Activated CD8-positive, alpha-beta T cell treated with anti-CD3 and anti-CD28 coated beads for 36 hours (primary cell): Measurements from ENCODE around the gene MORN5. TPM values are rescaled to one million over a fixed set of nuclear protein-coding genes. Genes with fewer than 3 reads are reported as not detected.

Experiments
- ATAC-seq: fragments of 200-7000 bp; cut with Tn5 transposase; one replicate; pipeline ENCODE4 v1.10.0; 2021; ENCODE audit warnings: mild to moderate bottlenecking, moderate library complexity
- CTCF ChIA-PET: fragments of 350-600 bp; sonication (Branson Sonifier 250); formaldehyde crosslinking; loops from one replicate; lab custom pipeline; 2021; ENCODE audit warnings: antibody characterized with exemption; lab: Charles Lee
- POLR2A ChIA-PET: fragments of 350-600 bp; sonication (Branson Sonifier 250); formaldehyde crosslinking; loops from one replicate; lab custom pipeline; 2021; ENCODE audit warnings: antibody characterized with exemption; lab: Charles Lee
- DNase-seq: peaks from one replicate; pipeline ENCODE4 v3.0.0-alpha.2; 2020
- H3K27ac Mint-ChIP-seq: one replicate; pipeline ENCODE4 v1.8.0; 2021; ENCODE audit warnings: mild to moderate bottlenecking, mixed read lengths
- H3K27me3 Mint-ChIP-seq: one replicate; pipeline ENCODE4 v1.8.0; 2021; ENCODE audit warnings: mixed read lengths
- H3K36me3 Mint-ChIP-seq: one replicate; pipeline ENCODE4 v1.8.0; 2021; ENCODE audit warnings: low read depth, mixed read lengths
- H3K4me1 Mint-ChIP-seq: one replicate; pipeline ENCODE4 v1.8.0; 2021; ENCODE audit warnings: low read depth, mixed read lengths
- H3K4me3 Mint-ChIP-seq: one replicate; pipeline ENCODE4 v1.8.0; 2021; ENCODE audit warnings: mild to moderate bottlenecking, moderate library complexity, mixed read lengths
- H3K9me3 Mint-ChIP-seq: one replicate; pipeline ENCODE4 v1.8.0; 2021; ENCODE audit warnings: mixed read lengths
- intact Hi-C: fragments of 100-400 bp; cut with micrococcal nuclease; formaldehyde crosslinking; loops from one replicate; pipeline ENCODE4 v1.10.0; 2022
- total RNA-seq, 2 experiments: library from RNA; stranded (reverse); gene quantifications; one replicate each; pipeline ENCODE4 v1.2.3, GENCODE V29; 2021
- TF ChIP-seq, protein P1 (sequence below): fragments of 200-600 bp; IDR thresholded peaks from one replicate; pipeline ENCODE4 v1.8.0; 2022; ENCODE audit warnings: antibody characterized with exemption, mild to moderate bottlenecking

The MORN5 gene
- total RNA-seq, 2 experiments from 2014 or later, result not detected

DNA sequence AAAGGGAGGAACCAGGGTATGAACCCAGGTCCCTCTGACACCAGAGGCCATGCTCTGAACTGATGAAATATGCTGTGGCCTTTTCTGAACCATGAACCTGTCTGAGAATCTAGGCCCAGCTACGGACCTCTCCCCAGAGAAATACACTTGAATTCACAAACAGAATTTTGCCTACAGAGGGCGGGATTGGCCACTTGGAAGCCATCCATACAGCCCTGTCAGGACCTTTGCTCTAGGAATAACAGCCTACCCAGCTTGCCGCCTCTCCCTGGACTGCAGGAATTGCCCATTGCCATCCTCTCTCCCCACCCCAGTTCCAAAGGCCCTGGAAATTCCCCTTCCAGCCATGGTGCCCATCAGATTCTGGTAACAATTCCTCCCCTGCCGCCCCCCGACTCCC lies 26.6 kb downstream of the MORN5 start:
- POLR2A ChIA-PET, result no interaction called here
- TF ChIP-seq, protein P1, sequence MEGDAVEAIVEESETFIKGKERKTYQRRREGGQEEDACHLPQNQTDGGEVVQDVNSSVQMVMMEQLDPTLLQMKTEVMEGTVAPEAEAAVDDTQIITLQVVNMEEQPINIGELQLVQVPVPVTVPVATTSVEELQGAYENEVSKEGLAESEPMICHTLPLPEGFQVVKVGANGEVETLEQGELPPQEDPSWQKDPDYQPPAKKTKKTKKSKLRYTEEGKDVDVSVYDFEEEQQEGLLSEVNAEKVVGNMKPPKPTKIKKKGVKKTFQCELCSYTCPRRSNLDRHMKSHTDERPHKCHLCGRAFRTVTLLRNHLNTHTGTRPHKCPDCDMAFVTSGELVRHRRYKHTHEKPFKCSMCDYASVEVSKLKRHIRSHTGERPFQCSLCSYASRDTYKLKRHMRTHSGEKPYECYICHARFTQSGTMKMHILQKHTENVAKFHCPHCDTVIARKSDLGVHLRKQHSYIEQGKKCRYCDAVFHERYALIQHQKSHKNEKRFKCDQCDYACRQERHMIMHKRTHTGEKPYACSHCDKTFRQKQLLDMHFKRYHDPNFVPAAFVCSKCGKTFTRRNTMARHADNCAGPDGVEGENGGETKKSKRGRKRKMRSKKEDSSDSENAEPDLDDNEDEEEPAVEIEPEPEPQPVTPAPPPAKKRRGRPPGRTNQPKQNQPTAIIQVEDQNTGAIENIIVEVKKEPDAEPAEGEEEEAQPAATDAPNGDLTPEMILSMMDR, result no peak
- ATAC-seq, result no peak
- Mint-ChIP-seq H3K27ac (no peak overlapping the region), H3K27me3 (peaks cover 4% of the 10 kb centered on the region), H3K4me3 (no peak overlapping the region), H3K4me1 (no peaks in the 10 kb centered on the region), H3K36me3 (no peaks in the 10 kb centered on the region), H3K9me3 (no peaks in the 10 kb centered on the region)
- CTCF ChIA-PET, result interaction anchor here (0.7 kb wide), 1 partner anchor 87 kb away, joined by 3 read pairs; no protein-coding TSS in a partner anchor
- no peak for DNase-seq
- intact Hi-C loops, result no loop called here

DNA sequence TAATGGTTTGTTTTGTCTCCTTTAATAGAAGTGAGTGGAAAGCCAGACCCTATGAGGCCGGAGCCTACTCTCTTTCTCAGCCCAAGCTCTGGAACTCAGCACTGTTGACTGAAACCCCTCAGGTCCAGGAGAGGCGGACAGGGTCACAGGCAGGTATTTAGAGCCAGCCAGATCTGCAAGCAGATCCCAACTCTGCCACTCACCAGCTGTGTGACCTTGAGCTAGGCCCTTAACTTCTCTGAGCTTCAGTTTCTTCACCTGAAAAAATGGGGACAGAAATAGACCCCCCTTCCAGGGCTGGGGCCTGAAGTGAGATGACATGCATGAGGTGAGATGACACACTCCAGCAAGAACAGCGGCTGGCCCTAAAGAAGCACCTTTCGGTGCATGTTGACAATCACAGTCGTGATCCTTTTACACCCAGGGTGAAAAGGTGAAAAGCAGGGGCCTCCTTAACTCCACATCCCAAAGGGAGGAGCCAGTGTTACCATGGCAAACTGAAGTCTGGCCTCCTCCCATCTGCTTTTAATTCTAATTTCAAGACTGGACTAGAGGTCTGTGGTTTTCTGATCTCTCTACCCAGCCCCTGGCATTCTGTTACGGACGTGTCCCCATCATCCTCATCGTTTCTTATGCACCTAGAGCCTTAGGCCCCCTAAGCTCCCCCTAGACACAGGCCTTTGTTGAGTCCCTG lies 27.2 kb downstream of the MORN5 start:
- no peaks in the 10 kb centered on the region for H3K36me3 Mint-ChIP-seq
- H3K27me3 Mint-ChIP-seq, result peaks cover 4% of the 10 kb centered on the region
- DNase-seq (no peak), ATAC-seq (no peak)
- POLR2A ChIA-PET, result no interaction called here
- H3K27ac Mint-ChIP-seq, result no peak overlapping the region
- H3K4me1 Mint-ChIP-seq, result no peaks in the 10 kb centered on the region
- H3K9me3 Mint-ChIP-seq, result no peaks in the 10 kb centered on the region
- intact Hi-C loops, result no loop called here
- H3K4me3 Mint-ChIP-seq, result no peak overlapping the region
- TF ChIP-seq, protein P1, result no peak
- CTCF ChIA-PET, result interaction anchor here (0.7 kb wide), 1 partner anchor 88 kb away, joined by 3 read pairs; no protein-coding TSS in a partner anchor

DNA sequence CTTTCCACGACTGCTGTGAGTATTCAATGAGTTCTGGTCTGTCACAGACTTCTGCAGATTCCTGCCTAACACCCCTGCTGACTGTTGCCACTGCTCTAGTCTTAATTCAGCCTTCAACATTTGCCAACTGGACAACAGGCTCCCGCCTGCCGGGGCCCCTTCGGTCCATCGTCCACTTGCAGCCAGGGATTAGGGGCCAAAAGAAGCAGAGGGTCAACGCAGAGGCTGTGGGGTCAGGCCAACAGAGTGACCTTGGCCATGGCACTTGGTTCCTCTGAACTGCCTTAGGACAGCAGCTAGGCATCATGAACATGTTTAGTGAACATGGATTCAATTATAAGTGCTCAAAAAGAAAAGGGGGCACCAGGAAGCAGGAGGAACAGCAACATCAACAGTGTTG lies 28.7 kb downstream of the MORN5 start:
- no peaks in the 10 kb centered on the region for H3K4me1 Mint-ChIP-seq
- TF ChIP-seq, protein P1, result no peak
- DNase-seq, result no peak
- no peaks in the 10 kb centered on the region for H3K27me3 Mint-ChIP-seq
- ATAC-seq, result no peak
- CTCF ChIA-PET, result no interaction called here
- H3K36me3 Mint-ChIP-seq, result no peaks in the 10 kb centered on the region
- H3K9me3 Mint-ChIP-seq, result no peaks in the 10 kb centered on the region
- intact Hi-C loops, result no loop called here
- POLR2A ChIA-PET, result no interaction called here
- no peak overlapping the region for H3K27ac Mint-ChIP-seq
- no peak overlapping the region for H3K4me3 Mint-ChIP-seq

DNA sequence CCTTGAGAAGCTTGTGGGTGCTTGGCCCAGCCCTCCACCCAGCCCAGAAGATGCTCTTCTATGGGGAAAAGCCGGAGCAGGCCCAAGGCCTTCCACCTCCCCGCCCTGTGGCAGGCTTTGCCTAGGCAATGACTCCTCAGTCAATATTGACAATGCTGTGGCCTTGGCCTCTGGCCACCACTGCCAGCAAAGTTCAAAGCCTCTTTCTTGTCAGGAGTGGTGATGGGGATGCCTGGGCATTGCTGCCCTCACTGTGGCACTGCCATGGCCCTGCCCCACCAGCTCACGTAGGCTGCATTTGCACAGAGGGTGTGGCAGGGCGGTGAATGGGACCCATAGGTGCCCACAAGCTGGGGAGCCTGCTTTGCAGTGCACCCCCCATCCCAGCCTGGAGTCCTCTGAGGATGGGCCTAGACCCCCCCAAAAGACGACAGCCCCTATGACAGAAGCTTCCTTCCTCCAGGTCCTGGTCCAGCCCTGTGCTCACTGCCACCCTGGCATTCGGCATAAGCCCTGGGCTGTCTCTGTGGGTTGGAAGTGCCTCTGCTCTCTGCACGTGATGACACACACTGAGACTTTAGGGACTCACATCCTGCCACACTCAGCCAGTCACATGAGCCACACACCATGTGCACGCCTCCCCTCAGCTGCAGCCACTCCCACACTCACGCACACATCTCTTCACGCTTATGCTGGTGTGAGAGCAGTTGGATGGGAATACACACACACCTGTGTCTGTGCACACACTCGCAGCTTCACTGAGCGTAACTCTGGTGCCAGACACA lies 31.1 kb downstream of the MORN5 start:
- no peak overlapping the region for H3K27ac Mint-ChIP-seq
- intact Hi-C loops, result no loop called here
- no peaks in the 10 kb centered on the region for H3K4me1 Mint-ChIP-seq
- H3K4me3 Mint-ChIP-seq, result no peak overlapping the region
- H3K9me3 Mint-ChIP-seq, result no peaks in the 10 kb centered on the region
- POLR2A ChIA-PET, result interaction anchor here (0.6 to 1.2 kb wide), 3 partner anchors 11 to 53 kb away, joined by 3 read pairs; no protein-coding TSS in a partner anchor
- DNase-seq (peak; percentile 20), ATAC-seq (peak; percentile 67)
- CTCF ChIA-PET, result no interaction called here
- H3K27me3 Mint-ChIP-seq, result no peaks in the 10 kb centered on the region
- H3K36me3 Mint-ChIP-seq, result no peaks in the 10 kb centered on the region
- TF ChIP-seq, protein P1, result no peak

DNA sequence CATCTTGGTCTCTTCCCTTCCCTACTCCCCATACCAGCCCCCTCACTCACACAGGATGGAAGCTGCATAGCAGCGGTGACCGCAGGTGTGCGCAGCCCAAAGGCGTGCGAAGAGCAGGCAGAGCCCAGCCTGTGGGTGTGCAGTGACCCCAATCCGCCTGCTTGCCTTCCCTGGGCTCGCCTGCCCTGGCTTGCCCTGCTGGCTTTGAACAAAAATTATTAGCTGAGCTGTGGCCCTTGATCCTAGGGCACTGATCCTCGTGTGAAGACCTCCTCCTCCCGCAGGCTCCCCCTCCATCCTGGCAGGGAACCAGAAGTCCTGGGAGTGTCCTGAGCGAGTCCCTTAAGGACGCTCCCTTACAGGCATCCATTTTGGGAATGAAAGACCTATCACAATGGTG lies 31.9 kb downstream of the MORN5 start:
- H3K27ac Mint-ChIP-seq, result no peak overlapping the region
- ChIA-PET CTCF (no interaction called here), POLR2A (interaction anchor here (1.2 kb wide), 1 partner anchor 20 kb away, joined by 3 read pairs; no protein-coding TSS in a partner anchor)
- H3K27me3 Mint-ChIP-seq, result no peaks in the 10 kb centered on the region
- no peak for ATAC-seq
- TF ChIP-seq, protein P1, result no peak
- intact Hi-C loops, result no loop called here
- no peak overlapping the region for H3K4me3 Mint-ChIP-seq
- no peaks in the 10 kb centered on the region for H3K36me3 Mint-ChIP-seq
- no peaks in the 10 kb centered on the region for H3K4me1 Mint-ChIP-seq
- no peak for DNase-seq
- H3K9me3 Mint-ChIP-seq, result no peaks in the 10 kb centered on the region
